Measurements from ENCODE around the gene KLHL29. TPM values are rescaled to one million over a fixed set of nuclear protein-coding genes. Genes with fewer than 3 reads are reported as not detected.

The KLHL29 gene
- total RNA-seq, 1 experiment from 2014 or later = 2.6 TPM

GRCh38 chr2:23568211-23568610 is 183.2 kb downstream of the KLHL29 start:
- no peaks in the 10 kb centered on the region for H3K4me1 ChIP-seq (ENCODE audit: insufficient read depth, low read length)
- no peak for DNase-seq

GRCh38 chr2:23568626-23569190 is 183.7 kb downstream of the KLHL29 start:
- intact Hi-C loops (cut with micrococcal nuclease) = no loop called here
- H3K9me2 ChIP-seq (replicated peaks; ENCODE audit: low read length) = no peaks in the 10 kb centered on the region
- peak; percentile 4 for DNase-seq
- no peaks in the 10 kb centered on the region for H3K4me1 ChIP-seq (ENCODE audit: insufficient read depth, low read length)
- no TSS peak for BruUV-seq (replicated peaks)
- ChIA-PET CTCF (no interaction called here), POLR2A (ENCODE audit: unreplicated experiment) (no interaction called here)
- H3K27ac ChIP-seq (ENCODE audit: low read length) = no peak overlapping the region
- H3K4me2 ChIP-seq (ENCODE audit: low read length) = no peak overlapping the region
- no peak overlapping the region for H2AFZ ChIP-seq (ENCODE audit: low read length)
- peak; percentile 24; the same call in 1 of the 2 replicates for ATAC-seq
- no peak for TF ChIP-seq EZH2 (IDR thresholded peaks at IDR 0.05; ENCODE audit: low read length, unreplicated experiment)
- no peak overlapping the region for H3K4me3 ChIP-seq (ENCODE audit: low read length)
- H3K9ac ChIP-seq (ENCODE audit: low read length) = no peak overlapping the region
- H3K36me3 ChIP-seq (ENCODE audit: low read depth, low read length) = no peaks in the 10 kb centered on the region
- no peaks in the 10 kb centered on the region for H4K20me1 ChIP-seq (ENCODE audit: low read length)
- no peaks in the 10 kb centered on the region for H3K79me2 ChIP-seq (ENCODE audit: low read length)
- H3F3A ChIP-seq (ENCODE audit: low read length, unreplicated experiment) = no peaks in the 10 kb centered on the region
- no peaks in the 10 kb centered on the region for H3K9me3 ChIP-seq (ENCODE audit: low read length)
- no peaks in the 10 kb centered on the region for H3K27me3 ChIP-seq (ENCODE audit: low read length)

More at GRCh38 chr2:23568211-23568610, 183.2 kb downstream of the KLHL29 start:
- H2AFZ ChIP-seq (ENCODE audit: low read length) = no peak overlapping the region
- intact Hi-C loops (cut with micrococcal nuclease) = no loop called here
- no peak overlapping the region for H3K27ac ChIP-seq (ENCODE audit: low read length)
- H4K20me1 ChIP-seq (ENCODE audit: low read length) = no peaks in the 10 kb centered on the region
- no peaks in the 10 kb centered on the region for H3K9me2 ChIP-seq (replicated peaks; ENCODE audit: low read length)
- TF ChIP-seq CTCF (conservative IDR thresholded peaks at IDR 0.05; ENCODE audit: low read depth, low read length) (no peak), EZH2 (IDR thresholded peaks at IDR 0.05; ENCODE audit: low read length, unreplicated experiment) (no peak), EZH2phosphoT487 (IDR thresholded peaks at IDR 0.05; ENCODE audit: borderline replicate concordance, low read length) (no peak)
- ATAC-seq = no peak
- ChIA-PET POLR2A (ENCODE audit: unreplicated experiment) (no interaction called here), CTCF (no interaction called here)
- no peaks in the 10 kb centered on the region for H3K36me3 ChIP-seq (ENCODE audit: low read depth, low read length)
- no peaks in the 10 kb centered on the region for H3K79me2 ChIP-seq (ENCODE audit: low read length)
- no peak overlapping the region for H3K9ac ChIP-seq (ENCODE audit: low read length)
- H3K9me3 ChIP-seq (ENCODE audit: low read length) = no peaks in the 10 kb centered on the region
- no TSS peak for BruUV-seq (replicated peaks)
- H3K27me3 ChIP-seq (ENCODE audit: low read length) = no peaks in the 10 kb centered on the region
- no peak overlapping the region for H3K4me2 ChIP-seq (ENCODE audit: low read length)
- no peaks in the 10 kb centered on the region for H3F3A ChIP-seq (ENCODE audit: low read length, unreplicated experiment)
- no peak overlapping the region for H3K4me3 ChIP-seq (ENCODE audit: low read length)

- DNase-seq (no peak), ATAC-seq (no peak)
- no peaks in the 10 kb centered on the region for H3K27me3 ChIP-seq (ENCODE audit: low read length)
- ChIA-PET POLR2A (ENCODE audit: unreplicated experiment) (no interaction called here), CTCF (no interaction called here)
- TF ChIP-seq CTCF (conservative IDR thresholded peaks at IDR 0.05; ENCODE audit: low read depth, low read length) (no peak), EZH2 (IDR thresholded peaks at IDR 0.05; ENCODE audit: low read length, unreplicated experiment) (no peak), EZH2phosphoT487 (IDR thresholded peaks at IDR 0.05; ENCODE audit: borderline replicate concordance, low read length) (no peak)
- H3K79me2 ChIP-seq (ENCODE audit: low read length) = no peaks in the 10 kb centered on the region
- H3K27ac ChIP-seq (ENCODE audit: low read length) = no peak overlapping the region
- no peaks in the 10 kb centered on the region for H3K9me2 ChIP-seq (replicated peaks; ENCODE audit: low read length)
- H3K4me2 ChIP-seq (ENCODE audit: low read length) = no peak overlapping the region
- no peak overlapping the region for H3K9ac ChIP-seq (ENCODE audit: low read length)
- H3K4me1 ChIP-seq (ENCODE audit: insufficient read depth, low read length) = no peaks in the 10 kb centered on the region
- H3F3A ChIP-seq (ENCODE audit: low read length, unreplicated experiment) = no peaks in the 10 kb centered on the region
- no peaks in the 10 kb centered on the region for H3K9me3 ChIP-seq (ENCODE audit: low read length)
- no peak overlapping the region for H2AFZ ChIP-seq (ENCODE audit: low read length)
- no peak overlapping the region for H3K4me3 ChIP-seq (ENCODE audit: low read length)
- BruUV-seq (replicated peaks) = no TSS peak
- intact Hi-C loops (cut with micrococcal nuclease) = no loop called here
- H3K36me3 ChIP-seq (ENCODE audit: low read depth, low read length) = no peaks in the 10 kb centered on the region
- H4K20me1 ChIP-seq (ENCODE audit: low read length) = no peaks in the 10 kb centered on the region
These were observed 184.9 kb downstream of the KLHL29 start for GRCh38 chr2:23569761-23570365.
